ENCODE results near the gene LSP1.

Gene LSP1

GRCh38 chr11:1926156-1927025 lies 73.5 kb downstream of the LSP1 start:
- H3K4me3 ChIP-seq (ENCODE audit: low read depth, low read length): no peak overlapping the region
- TF ChIP-seq, protein P1, sequence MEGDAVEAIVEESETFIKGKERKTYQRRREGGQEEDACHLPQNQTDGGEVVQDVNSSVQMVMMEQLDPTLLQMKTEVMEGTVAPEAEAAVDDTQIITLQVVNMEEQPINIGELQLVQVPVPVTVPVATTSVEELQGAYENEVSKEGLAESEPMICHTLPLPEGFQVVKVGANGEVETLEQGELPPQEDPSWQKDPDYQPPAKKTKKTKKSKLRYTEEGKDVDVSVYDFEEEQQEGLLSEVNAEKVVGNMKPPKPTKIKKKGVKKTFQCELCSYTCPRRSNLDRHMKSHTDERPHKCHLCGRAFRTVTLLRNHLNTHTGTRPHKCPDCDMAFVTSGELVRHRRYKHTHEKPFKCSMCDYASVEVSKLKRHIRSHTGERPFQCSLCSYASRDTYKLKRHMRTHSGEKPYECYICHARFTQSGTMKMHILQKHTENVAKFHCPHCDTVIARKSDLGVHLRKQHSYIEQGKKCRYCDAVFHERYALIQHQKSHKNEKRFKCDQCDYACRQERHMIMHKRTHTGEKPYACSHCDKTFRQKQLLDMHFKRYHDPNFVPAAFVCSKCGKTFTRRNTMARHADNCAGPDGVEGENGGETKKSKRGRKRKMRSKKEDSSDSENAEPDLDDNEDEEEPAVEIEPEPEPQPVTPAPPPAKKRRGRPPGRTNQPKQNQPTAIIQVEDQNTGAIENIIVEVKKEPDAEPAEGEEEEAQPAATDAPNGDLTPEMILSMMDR (IDR thresholded peaks at IDR 0.05; ENCODE audit: borderline replicate concordance, insufficient read depth, low read depth, low read length): no peak

- no peak overlapping the region for H3K4me3 ChIP-seq (ENCODE audit: low read depth, low read length)
- TF ChIP-seq, protein P1 (IDR thresholded peaks at IDR 0.05; ENCODE audit: borderline replicate concordance, insufficient read depth, low read depth, low read length): no peak
These were observed 74.4 kb downstream of the LSP1 start for GRCh38 chr11:1927026-1927847.

- TF ChIP-seq, protein P1 (IDR thresholded peaks at IDR 0.05; ENCODE audit: borderline replicate concordance, insufficient read depth, low read depth, low read length): no peak
- no peak overlapping the region for H3K4me3 ChIP-seq (ENCODE audit: low read depth, low read length)
These were observed 75.1 kb downstream of the LSP1 start for GRCh38 chr11:1927848-1928469.

GRCh38 chr11:1928470-1928890 lies 75.6 kb downstream of the LSP1 start:
- TF ChIP-seq, protein P1 (IDR thresholded peaks at IDR 0.05; ENCODE audit: borderline replicate concordance, insufficient read depth, low read depth, low read length): no peak

DNA sequence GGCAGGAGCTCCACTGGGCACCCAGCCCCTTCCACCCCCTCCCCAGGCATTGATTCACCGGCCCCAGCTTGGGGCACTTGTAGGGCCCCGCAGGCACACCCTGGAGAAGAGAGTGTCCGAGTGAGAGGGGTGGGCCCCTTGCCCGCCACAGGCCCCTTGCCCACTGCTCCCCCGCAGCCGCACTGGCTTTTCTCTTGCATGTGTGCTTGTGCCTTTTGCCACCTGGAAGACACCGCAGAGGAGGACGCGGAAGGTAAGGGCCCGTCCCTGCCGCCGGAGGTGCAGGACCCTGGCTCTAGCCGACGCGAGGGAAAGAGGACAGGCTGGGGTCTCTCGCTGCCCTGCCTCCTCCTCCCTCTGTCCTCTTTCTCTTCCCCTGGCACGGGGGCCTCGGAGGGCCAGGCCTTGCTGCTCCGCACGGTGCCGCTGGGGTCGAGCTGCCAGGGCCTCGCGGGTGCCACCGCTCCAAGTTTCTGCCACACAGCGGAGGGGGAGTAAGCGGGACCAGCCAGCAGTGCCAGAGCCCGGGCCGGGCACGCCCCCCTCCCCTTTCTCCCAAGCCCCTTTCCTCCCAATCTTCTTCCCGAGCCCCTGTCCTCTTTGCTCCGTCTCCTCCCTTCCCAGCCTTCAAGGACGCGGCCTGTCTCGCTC lies 76.1 kb downstream of the LSP1 start:
- TF ChIP-seq, protein P1 (IDR thresholded peaks at IDR 0.05; ENCODE audit: borderline replicate concordance, insufficient read depth, low read depth, low read length): no peak
- H3K4me3 ChIP-seq (ENCODE audit: low read depth, low read length): no peak overlapping the region

More at GRCh38 chr11:1928470-1928890, 75.6 kb downstream of the LSP1 start:
- no peak overlapping the region for H3K4me3 ChIP-seq (ENCODE audit: low read depth, low read length)

GRCh38 chr11:1929621-1930461 lies 77.0 kb downstream of the LSP1 start:
- TF ChIP-seq, protein P1 (IDR thresholded peaks at IDR 0.05; ENCODE audit: borderline replicate concordance, insufficient read depth, low read depth, low read length): no peak
- H3K4me3 ChIP-seq (ENCODE audit: low read depth, low read length): no peak overlapping the region
